Mucosa of rectum (tissue), 2 donors: ENCODE data around the gene RNF8.
A peak's percentile ranks its signal among the peaks of the same experiment; 100 is the strongest.
"Not testable (repeated sequence)": the region's sequence is repeated elsewhere in the genome, so short reads cannot be mapped to it uniquely, and the experiment has no call there.

Experiments used
- H3K27ac ChIP-seq, 2 donors: one replicate each; pipeline ENCODE4 v1.7.0; 2013; ENCODE audit warnings: inconsistent platforms in 2 of 2, low read depth in 2 of 2, low read length in 2 of 2
- H3K27me3 ChIP-seq, 2 donors: one replicate each; pipeline ENCODE4 v1.7.0; 2013; ENCODE audit warnings: low read length in 2 of 2; ENCODE audit not compliant: control insufficient read depth in 2 of 2, insufficient read depth in 2 of 2
- H3K36me3 ChIP-seq, 2 donors: one replicate each; pipeline ENCODE4 v1.7.0; 2013; ENCODE audit warnings: low read length in 2 of 2; ENCODE audit not compliant: control insufficient read depth in 2 of 2, insufficient read depth in 2 of 2
- H3K4me1 ChIP-seq, 2 donors: one replicate each; pipeline ENCODE4 v1.7.0; 2013; ENCODE audit warnings: low read length in 2 of 2, mild to moderate bottlenecking in 1 of 2; ENCODE audit not compliant: control insufficient read depth in 2 of 2, insufficient read depth in 2 of 2
- H3K4me3 ChIP-seq, 2 donors: one replicate each; pipeline ENCODE4 v1.7.0; 2013; ENCODE audit warnings: low read length in 2 of 2
- H3K9ac ChIP-seq, 2 donors: one replicate each; pipeline ENCODE4 v1.7.0; 2013; ENCODE audit warnings: low read length in 2 of 2, low read depth in 1 of 2, mild to moderate bottlenecking in 1 of 2
- H3K9me3 ChIP-seq, 2 donors: one replicate each; pipeline ENCODE4 v1.7.0; 2013; ENCODE audit warnings: low read length in 2 of 2; ENCODE audit not compliant: control insufficient read depth in 2 of 2
- donor health status: healthy.
- donor health status: Normal muscosa, but diverticular disease.

RNF8 gene

DNA sequence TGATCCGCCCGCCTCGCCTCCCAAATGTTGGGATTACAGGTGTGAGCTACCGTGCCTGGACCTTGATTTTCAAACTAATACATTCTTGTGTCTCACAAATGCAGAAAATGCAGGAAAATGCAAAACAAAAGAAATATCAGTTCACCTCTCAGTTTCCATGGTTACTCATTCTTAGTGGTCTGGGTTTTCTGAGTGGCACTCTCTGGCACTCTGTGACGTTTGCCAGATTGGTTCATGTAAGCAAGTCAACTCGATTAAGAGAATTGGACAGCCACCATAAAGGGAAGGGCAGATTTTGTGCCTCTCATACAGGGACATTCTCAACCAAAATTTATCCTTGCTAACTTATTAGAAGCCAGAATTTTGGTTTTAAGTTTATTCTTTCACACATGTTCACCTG, 87.9 kb downstream of the RNF8 start:
- Histone ChIP-seq H3K27me3 (no peaks in the 10 kb centered on the region), H3K4me1 (no peaks in the 10 kb centered on the region), H3K4me3 (no peak overlapping the region), H3K36me3 (peaks cover 29 to 30% of the 10 kb centered on the region in 2 donors), H3K9me3 (no peaks in the 10 kb centered on the region), H3K27ac (no peak overlapping the region), H3K9ac (no peak overlapping the region)

GRCh38 chr6:37442416-37443215, 88.8 kb downstream of the RNF8 start:
- H3K27ac ChIP-seq = peak overlapping the region; percentile 16 to 44
- no peaks in the 10 kb centered on the region for H3K9me3 ChIP-seq
- peak overlapping the region; percentile 27 for H3K4me3 ChIP-seq
- H3K4me1 ChIP-seq = no peaks in the 10 kb centered on the region
- no peaks in the 10 kb centered on the region for H3K27me3 ChIP-seq
- H3K36me3 ChIP-seq = peaks cover 31 to 35% of the 10 kb centered on the region in 2 donors
- H3K9ac ChIP-seq = peak overlapping the region in 1 of 2 donors; percentile 34

DNA sequence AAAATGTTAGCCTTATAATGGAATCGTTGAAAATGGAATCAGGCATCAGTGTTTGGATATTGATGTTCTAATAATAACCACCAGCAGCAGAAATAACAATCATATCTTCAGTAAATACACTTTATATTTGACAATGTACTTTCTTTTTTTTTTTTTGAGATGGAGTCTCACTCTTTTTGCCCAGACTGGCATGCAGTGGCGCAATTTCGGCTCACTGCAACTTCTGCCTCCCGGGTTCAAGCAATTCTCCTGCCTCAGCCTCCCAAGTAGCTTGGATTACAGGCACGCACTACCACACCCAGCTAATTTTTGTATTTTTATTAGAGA, 89.4 kb downstream of the RNF8 start:
- not testable (repeated sequence) for H3K27ac ChIP-seq, H3K9ac ChIP-seq, H3K4me1 ChIP-seq, H3K27me3 ChIP-seq, H3K9me3 ChIP-seq, H3K4me3 ChIP-seq
- H3K36me3 ChIP-seq = peaks cover 27 to 33% of the 10 kb centered on the region in 2 donors
